GM23248 (cell line): Measurements from ENCODE around the gene BRME1. TPM values are rescaled to one million over a fixed set of nuclear protein-coding genes. Genes with fewer than 3 reads are reported as not detected.

ENCODE experiments used
- DNase-seq: peaks from one replicate; pipeline ENCODE4 v3.0.0-alpha.2; 2015
- H2AFZ ChIP-seq: fragments of 200-600 bp; sonication (generic); 2 replicates; pipeline ENCODE4 v1.6.1; 2016; ENCODE audit warnings: antibody characterized with exemption
- H3F3A ChIP-seq: fragments of 200-600 bp; sonication (generic); 2 replicates; pipeline ENCODE4 v1.6.1; 2016; ENCODE audit warnings: mild to moderate bottlenecking, antibody characterized with exemption, mixed run types; ENCODE audit not compliant: insufficient read depth
- H3K27ac ChIP-seq: fragments of 200-600 bp; sonication (generic); 2 replicates; pipeline ENCODE4 v1.5.1; 2016; ENCODE audit warnings: mild to moderate bottlenecking
- H3K27me3 ChIP-seq: fragments of 200-600 bp; sonication (generic); replicated peaks from 2 replicates; pipeline ENCODE4 v1.6.1; 2016; ENCODE audit warnings: mild to moderate bottlenecking; ENCODE audit not compliant: insufficient read depth
- H3K36me3 ChIP-seq: fragments of 200-600 bp; sonication (generic); 2 replicates; pipeline ENCODE4 v1.6.1; 2016; ENCODE audit warnings: low read depth, mild to moderate bottlenecking
- H3K4me1 ChIP-seq: fragments of 200-600 bp; sonication (generic); 2 replicates; pipeline ENCODE4 v1.6.1; 2016; ENCODE audit warnings: mild to moderate bottlenecking; ENCODE audit not compliant: insufficient read depth
- H3K4me2 ChIP-seq: fragments of 200-600 bp; sonication (generic); one replicate; pipeline ENCODE4 v1.6.1; 2016; ENCODE audit warnings: mild to moderate bottlenecking; ENCODE audit not compliant: unreplicated experiment
- H3K4me3 ChIP-seq: fragments of 200-600 bp; sonication (generic); 2 replicates; pipeline ENCODE4 v1.5.1; 2016; ENCODE audit warnings: mild to moderate bottlenecking
- H3K79me2 ChIP-seq: fragments of 200-600 bp; sonication (generic); 2 replicates; pipeline ENCODE4 v1.6.1; 2016; ENCODE audit warnings: mild to moderate bottlenecking; ENCODE audit not compliant: insufficient read depth
- H3K9ac ChIP-seq: fragments of 200-600 bp; sonication (generic); 2 replicates; pipeline ENCODE4 v1.6.1; 2016; ENCODE audit warnings: mild to moderate bottlenecking
- H3K9me2 ChIP-seq: fragments of 200-600 bp; sonication (generic); 2 replicates; pipeline ENCODE4 v1.6.1; 2016; ENCODE audit warnings: mixed run types, mild to moderate bottlenecking, moderate library complexity; ENCODE audit not compliant: insufficient read depth
- H3K9me3 ChIP-seq: fragments of 200-600 bp; sonication (generic); one replicate; pipeline ENCODE4 v1.6.1; 2017; ENCODE audit warnings: low read depth
- H4K20me1 ChIP-seq: fragments of 200-600 bp; sonication (generic); 2 replicates; pipeline ENCODE4 v1.6.0; 2016; ENCODE audit not compliant: insufficient read depth
- EZH2 ChIP-seq: fragments of 200-600 bp; sonication (generic); IDR thresholded peaks from 2 replicates; pipeline ENCODE4 v1.6.1; 2018; ENCODE audit warnings: antibody characterized with exemption, mild to moderate bottlenecking; ENCODE audit not compliant: insufficient read depth, poor library complexity, severe bottlenecking
- EZH2phosphoT487 ChIP-seq: fragments of 200-600 bp; sonication (generic); IDR thresholded peaks from 2 replicates; pipeline ENCODE4 v1.6.1; 2018; ENCODE audit warnings: antibody characterized with exemption, moderate library complexity, mild to moderate bottlenecking, low read depth; ENCODE audit not compliant: insufficient read depth
- WGBS, 2 experiments: methylation state at CpG; one replicate each; pipeline ENCODE4 v1.1.6; 2015 to 2017; ENCODE audit warnings: low lambda C conversion rate in 2 of 2, low coverage in 1 of 2; ENCODE audit errors: missing lambda C conversion rate in 2 of 2; 5-methylcytosine and 5-hydroxymethylcytosine counted together
- in situ Hi-C: fragments of 300-500 bp; cut with MboI; formaldehyde crosslinking; loops from 2 replicates; pipeline ENCODE4 v1.15.0; 2020
- polyA plus RNA-seq: library from polyadenylated mRNA; unstranded; fragments of >200 nt; fragmentation: Nextera tagmentation; extraction: Ambion mirVana; gene quantifications from 2 replicates; pipeline ENCODE4 v1.2.1, GENCODE V29; 2016
- total RNA-seq: library from RNA; depleted of rRNA; stranded (reverse); fragments of >200 nt; shearing (Covaris generic); gene quantifications from 2 replicates; pipeline ENCODE4 v1.2.3, GENCODE V29; 2014

BRME1 gene
- total and polyA plus RNA-seq, 2 experiments from 2014 or later: 0.11 to 0.63 TPM

- Histone ChIP-seq H3K4me2 (peak overlapping the region; percentile 63), H3K36me3 (peaks cover 3% of the 10 kb centered on the region; the same call in 1 of the 2 replicates), H3K79me2 (peaks cover 27% of the 10 kb centered on the region), H2AFZ (peak overlapping the region; percentile 92), H3K9me2 (no peaks in the 10 kb centered on the region), H3K9ac (peak overlapping the region; percentile 44; the same call in 1 of the 2 replicates), H3K4me1 (peaks cover 5% of the 10 kb centered on the region), H3K27me3 (no peaks in the 10 kb centered on the region), H3F3A (no peaks in the 10 kb centered on the region), H3K27ac (no peak overlapping the region), H3K4me3 (peak overlapping the region; percentile 72), H3K9me3 (no peaks in the 10 kb centered on the region), H4K20me1 (no peaks in the 10 kb centered on the region)
- TF ChIP-seq EZH2phosphoT487 (no peak), EZH2 (no peak)
- DNase-seq: no peak
- WGBS, 2 experiments: 6% methylated on average over 20 of the region's 20 CpGs
- in situ Hi-C loops: no loop called here
Observed at GRCh38 chr19:13951799-13952153, 45.9 kb upstream of the BRME1 start.

GRCh38 chr19:13951043-13951442 lies 45.1 kb upstream of the BRME1 start:
- no peak for DNase-seq
- in situ Hi-C loops: no loop called here

GRCh38 chr19:13946414-13946813 lies 40.5 kb upstream of the BRME1 start:
- Histone ChIP-seq H3K27ac (no peak overlapping the region), H3F3A (no peaks in the 10 kb centered on the region), H3K27me3 (no peaks in the 10 kb centered on the region), H4K20me1 (no peaks in the 10 kb centered on the region), H3K4me1 (no peaks in the 10 kb centered on the region), H3K9me3 (no peaks in the 10 kb centered on the region), H3K9me2 (no peaks in the 10 kb centered on the region), H3K4me2 (no peak overlapping the region), H3K9ac (no peak overlapping the region), H3K36me3 (no peaks in the 10 kb centered on the region), H3K4me3 (no peak overlapping the region), H2AFZ (no peak overlapping the region), H3K79me2 (no peaks in the 10 kb centered on the region)
- no peak for DNase-seq
- TF ChIP-seq EZH2phosphoT487: no peak
- no peak for TF ChIP-seq EZH2
- whole genome bisulfite sequencing, 2 experiments: 77% methylated on average over 4 of the region's 4 CpGs
- in situ Hi-C loops: no loop called here

More at GRCh38 chr19:13951043-13951442, 45.1 kb upstream of the BRME1 start:
- no peak overlapping the region for H3K4me2 ChIP-seq
- no peaks in the 10 kb centered on the region for H3K36me3 ChIP-seq
- H4K20me1 ChIP-seq: no peaks in the 10 kb centered on the region
- peaks cover 5% of the 10 kb centered on the region for H3K4me1 ChIP-seq
- no peak overlapping the region for H3K9ac ChIP-seq
- H3K27ac ChIP-seq: no peak overlapping the region
- no peaks in the 10 kb centered on the region for H3F3A ChIP-seq
- H3K27me3 ChIP-seq: no peaks in the 10 kb centered on the region
- H3K9me3 ChIP-seq: no peaks in the 10 kb centered on the region
- peaks cover 27% of the 10 kb centered on the region for H3K79me2 ChIP-seq
- H3K4me3 ChIP-seq: no peak overlapping the region
- H2AFZ ChIP-seq: 0 out of 2 replicates have a peak overlapping the region, but pooled peaks have one; percentile 92
- WGBS, 2 experiments: 55 to 84% methylated on average over 2 of the region's 2 CpGs
- no peaks in the 10 kb centered on the region for H3K9me2 ChIP-seq
- TF ChIP-seq EZH2: no peak

GRCh38 chr19:13942023-13942684 lies 36.2 kb upstream of the BRME1 start:
- TF ChIP-seq EZH2phosphoT487 (no peak), EZH2 (no peak)
- H3K4me2 ChIP-seq: no peak overlapping the region
- H3K36me3 ChIP-seq: no peaks in the 10 kb centered on the region
- no peak overlapping the region for H3K9ac ChIP-seq
- H4K20me1 ChIP-seq: no peaks in the 10 kb centered on the region
- H3K27me3 ChIP-seq: no peaks in the 10 kb centered on the region
- DNase-seq: no peak
- 86 to 100% methylated on average over 1 of the region's 1 CpG for WGBS, 2 experiments
- no peaks in the 10 kb centered on the region for H3K9me2 ChIP-seq
- H3K4me3 ChIP-seq: no peak overlapping the region
- in situ Hi-C loops: no loop called here
- peaks cover 6% of the 10 kb centered on the region for H3K4me1 ChIP-seq
- H3K9me3 ChIP-seq: no peaks in the 10 kb centered on the region
- H3K27ac ChIP-seq: no peak overlapping the region
- no peaks in the 10 kb centered on the region for H3K79me2 ChIP-seq
- H3F3A ChIP-seq: no peaks in the 10 kb centered on the region
- H2AFZ ChIP-seq: no peak overlapping the region
